Measurements from ENCODE around the gene MAD1L1.

DNA sequence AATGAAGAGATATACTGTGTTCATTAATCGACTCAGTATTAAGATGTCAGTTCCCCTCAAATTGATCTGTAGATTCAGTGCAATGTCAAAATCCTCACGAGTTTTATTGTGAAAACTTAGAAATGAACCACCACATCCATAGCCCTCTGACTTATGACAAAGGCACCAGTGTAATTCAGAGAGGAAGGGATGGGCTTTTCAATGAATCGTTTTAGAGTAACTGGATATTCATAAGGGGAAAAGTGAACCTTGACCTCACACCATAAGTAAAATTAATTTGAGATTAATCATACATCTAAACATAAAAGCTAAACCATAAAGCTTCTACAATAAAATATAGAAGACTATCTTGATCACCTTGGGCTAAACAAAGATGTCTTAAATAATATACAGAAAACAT lies 434.6 kb downstream of the MAD1L1 start:
- TF ChIP-seq POLR2AphosphoS5 (IDR thresholded peaks at IDR 0.05), result no peak
- no peak for TF ChIP-seq CTCF (IDR thresholded peaks at IDR 0.05)
- no peak for TF ChIP-seq POLR2A (IDR thresholded peaks at IDR 0.05)
- no peak for TF ChIP-seq EP300 (IDR thresholded peaks at IDR 0.05; ENCODE audit: low read depth)
